C4-2B (cell line): Measurements from ENCODE around the gene TUBA8.
"Not testable (repeated sequence)": the region's sequence is repeated elsewhere in the genome, so short reads cannot be mapped to it uniquely, and the experiment has no call there.

Experiments used
- H3K27ac ChIP-seq: fragments of 450-650 bp; 2 replicates; pipeline ENCODE4 v1.5.1; 2017
- ZFX ChIP-seq: fragments of 450-650 bp; IDR thresholded peaks from 2 replicates; pipeline ENCODE4 v1.6.1; 2017
- TF ChIP-seq, protein P1 (sequence below): fragments of 450-650 bp; conservative IDR thresholded peaks from 2 replicates; pipeline ENCODE4 v1.5.1; 2017; ENCODE audit warnings: mild to moderate bottlenecking

The TUBA8 gene

GRCh38 chr22:18118345-18118915, 7.8 kb downstream of the TUBA8 start:
- H3K27ac ChIP-seq, result no peak overlapping the region
- TF ChIP-seq, protein P1, sequence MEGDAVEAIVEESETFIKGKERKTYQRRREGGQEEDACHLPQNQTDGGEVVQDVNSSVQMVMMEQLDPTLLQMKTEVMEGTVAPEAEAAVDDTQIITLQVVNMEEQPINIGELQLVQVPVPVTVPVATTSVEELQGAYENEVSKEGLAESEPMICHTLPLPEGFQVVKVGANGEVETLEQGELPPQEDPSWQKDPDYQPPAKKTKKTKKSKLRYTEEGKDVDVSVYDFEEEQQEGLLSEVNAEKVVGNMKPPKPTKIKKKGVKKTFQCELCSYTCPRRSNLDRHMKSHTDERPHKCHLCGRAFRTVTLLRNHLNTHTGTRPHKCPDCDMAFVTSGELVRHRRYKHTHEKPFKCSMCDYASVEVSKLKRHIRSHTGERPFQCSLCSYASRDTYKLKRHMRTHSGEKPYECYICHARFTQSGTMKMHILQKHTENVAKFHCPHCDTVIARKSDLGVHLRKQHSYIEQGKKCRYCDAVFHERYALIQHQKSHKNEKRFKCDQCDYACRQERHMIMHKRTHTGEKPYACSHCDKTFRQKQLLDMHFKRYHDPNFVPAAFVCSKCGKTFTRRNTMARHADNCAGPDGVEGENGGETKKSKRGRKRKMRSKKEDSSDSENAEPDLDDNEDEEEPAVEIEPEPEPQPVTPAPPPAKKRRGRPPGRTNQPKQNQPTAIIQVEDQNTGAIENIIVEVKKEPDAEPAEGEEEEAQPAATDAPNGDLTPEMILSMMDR, result no peak
- TF ChIP-seq ZFX, result no peak

- H3K27ac ChIP-seq, result no peak overlapping the region
- TF ChIP-seq, protein P1, result no peak
- no peak for TF ChIP-seq ZFX
Observed at GRCh38 chr22:18119409-18120110, 9.0 kb downstream of the TUBA8 start.

- TF ChIP-seq ZFX, result no peak
- TF ChIP-seq, protein P1, result no peak
Observed at GRCh38 chr22:18120857-18121256, 10.2 kb downstream of the TUBA8 start.

GRCh38 chr22:18121506-18121905, 10.9 kb downstream of the TUBA8 start:
- TF ChIP-seq ZFX, result no peak
- TF ChIP-seq, protein P1, result no peak
- no peak overlapping the region for H3K27ac ChIP-seq

More at GRCh38 chr22:18120857-18121256, 10.2 kb downstream of the TUBA8 start:
- no peak overlapping the region for H3K27ac ChIP-seq

DNA sequence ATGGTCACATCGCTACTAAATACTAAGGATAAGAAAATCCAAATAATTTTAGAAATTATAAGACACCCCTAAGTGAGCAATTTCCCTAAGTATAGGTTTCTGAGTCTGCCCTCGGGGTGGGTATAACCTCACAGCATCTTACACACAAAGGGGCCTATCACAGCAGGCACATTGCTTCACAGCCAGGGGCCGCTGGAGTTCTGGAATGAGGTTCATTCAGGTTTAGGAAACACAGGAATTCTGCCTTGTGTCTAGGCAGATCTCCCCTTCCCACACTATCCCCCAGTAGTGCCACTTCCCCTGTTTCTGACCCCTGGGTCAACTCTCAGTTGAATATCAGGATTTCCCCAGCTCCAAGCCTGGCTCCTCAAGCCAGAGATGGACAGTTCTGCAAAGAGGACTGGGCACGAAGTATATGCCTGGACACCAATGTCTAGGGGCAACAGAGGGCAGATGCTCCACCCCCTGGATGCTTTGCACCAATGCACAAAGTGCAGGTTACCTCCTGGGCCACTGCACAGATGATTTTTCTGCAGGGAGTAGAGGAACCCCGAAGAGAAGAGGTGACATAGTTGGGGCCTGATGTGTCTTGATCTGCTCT, 11.4 kb downstream of the TUBA8 start:
- no peak for TF ChIP-seq ZFX
- TF ChIP-seq, protein P1, result no peak
- H3K27ac ChIP-seq, result no peak overlapping the region

DNA sequence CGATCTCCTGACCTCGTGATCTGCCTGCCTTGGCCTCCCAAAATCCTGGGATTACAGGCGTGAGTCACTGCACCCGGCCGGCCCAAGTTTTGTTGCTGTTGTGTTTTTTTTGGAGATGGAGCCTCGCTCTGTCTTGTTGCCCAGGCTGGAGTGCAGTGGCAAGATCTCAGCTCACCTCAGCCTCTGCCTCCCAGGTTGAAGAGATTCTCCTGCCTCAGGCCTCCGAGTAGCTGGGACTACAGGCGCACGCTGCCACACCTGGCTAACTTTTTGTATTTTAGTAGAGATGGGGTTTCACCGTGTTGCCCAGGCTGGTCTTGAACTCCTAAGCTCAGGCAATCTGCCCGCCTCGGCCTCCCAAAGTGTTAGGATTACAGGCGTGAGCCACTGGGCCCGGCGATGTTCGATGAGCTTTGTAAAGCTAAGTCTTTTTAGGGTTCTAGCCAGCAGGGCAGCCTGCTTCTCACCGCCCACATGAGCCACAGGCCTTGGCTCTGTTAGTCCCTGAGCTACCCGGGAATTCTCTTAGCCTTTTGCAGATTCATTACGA, 12.9 kb downstream of the TUBA8 start:
- H3K27ac ChIP-seq, result not testable (repeated sequence)

DNA sequence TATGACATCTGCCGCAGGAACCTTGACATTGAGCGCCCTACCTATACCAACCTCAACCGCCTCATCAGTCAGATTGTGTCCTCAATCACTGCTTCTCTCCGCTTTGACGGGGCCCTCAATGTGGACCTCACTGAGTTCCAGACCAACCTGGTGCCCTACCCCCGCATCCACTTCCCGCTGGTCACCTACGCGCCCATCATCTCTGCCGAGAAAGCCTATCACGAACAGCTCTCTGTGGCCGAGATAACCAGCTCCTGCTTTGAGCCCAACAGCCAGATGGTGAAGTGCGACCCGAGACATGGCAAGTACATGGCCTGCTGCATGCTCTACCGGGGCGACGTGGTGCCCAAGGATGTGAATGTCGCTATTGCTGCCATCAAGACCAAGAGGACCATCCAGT, 16.0 kb downstream of the TUBA8 start:
- no peak for TF ChIP-seq ZFX
- TF ChIP-seq, protein P1, result no peak
- no peak overlapping the region for H3K27ac ChIP-seq
